Measurements from ENCODE around the gene MRPS27.

DNA sequence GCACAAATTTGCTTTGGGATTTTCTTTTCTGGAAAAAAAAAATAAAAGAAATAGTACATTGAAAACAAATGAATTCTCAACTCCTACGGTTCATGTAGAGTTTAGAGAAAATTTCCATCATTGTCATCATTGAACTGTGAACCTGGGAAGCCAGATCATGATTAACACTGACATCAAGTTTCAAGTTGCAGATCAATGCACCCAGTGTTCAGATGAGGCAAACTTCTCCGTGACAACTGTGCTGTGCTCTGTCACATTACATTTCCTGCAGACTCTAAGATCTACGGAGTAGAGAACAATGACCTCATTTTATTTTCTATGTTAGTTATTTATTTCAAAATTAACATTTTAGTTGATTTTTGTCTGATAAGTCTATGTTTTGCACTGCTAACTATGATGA is 113.0 kb downstream of the MRPS27 start:
- no peak for TF ChIP-seq EZH2phosphoT487 (IDR thresholded peaks at IDR 0.05; ENCODE audit: insufficient read depth, low read depth)
- TF ChIP-seq EZH2 (IDR thresholded peaks at IDR 0.05; ENCODE audit: insufficient read depth, poor library complexity, severe bottlenecking) = no peak

All from GM23248 (cell line).